ENCODE data around the gene HFM1.
"Not testable (repeated sequence)": the region's sequence is repeated elsewhere in the genome, so short reads cannot be mapped to it uniquely, and the experiment has no call there.

The HFM1 gene

GRCh38 chr1:91404151-91405012 lies at the start of gene HFM1:
Gene HFM1, minus strand, starts transcription at chr1:91404837. Its CDS starts 3,755 bp downstream, at chr1:91401082.
- peak; percentile 88 for DNase-seq (ENCODE audit: low spot score)

GRCh38 chr1:91454136-91454535 lies 49.5 kb upstream of the HFM1 start:
- DNase-seq (ENCODE audit: low spot score), result no peak

GRCh38 chr1:91450260-91450659 lies 45.6 kb upstream of the HFM1 start:
- DNase-seq (ENCODE audit: low spot score), result no peak

GRCh38 chr1:91447782-91448181 lies 43.1 kb upstream of the HFM1 start:
- not testable (repeated sequence) for DNase-seq (ENCODE audit: low spot score)

GRCh38 chr1:91441980-91442379 lies 37.3 kb upstream of the HFM1 start:
- not testable (repeated sequence) for DNase-seq (ENCODE audit: low spot score)

GRCh38 chr1:91440847-91441246 lies 36.2 kb upstream of the HFM1 start:
- DNase-seq (ENCODE audit: low spot score), result no peak

GRCh38 chr1:91439016-91439415 lies 34.4 kb upstream of the HFM1 start:
- no peak for DNase-seq (ENCODE audit: low spot score)

GRCh38 chr1:91428182-91428798 lies 23.7 kb upstream of the HFM1 start:
- DNase-seq (ENCODE audit: low spot score), result no peak

- DNase-seq (ENCODE audit: low spot score), result no peak
These were observed 23.1 kb upstream of the HFM1 start for GRCh38 chr1:91427741-91428140.

GRCh38 chr1:91422523-91422922 lies 17.9 kb upstream of the HFM1 start:
- not testable (repeated sequence) for DNase-seq (ENCODE audit: low spot score)

- DNase-seq (ENCODE audit: low spot score), result no peak
These were observed 7.7 kb upstream of the HFM1 start for GRCh38 chr1:91412371-91412770.

GRCh38 chr1:91406773-91407389 lies 2.2 kb upstream of the HFM1 start:
- peak; percentile 39 for DNase-seq (ENCODE audit: low spot score)

- DNase-seq (ENCODE audit: low spot score), result peak; percentile 20
These were observed 2.6 kb downstream of the HFM1 start for GRCh38 chr1:91402023-91402422.

- DNase-seq (ENCODE audit: low spot score), result no peak
These were observed 4.4 kb downstream of the HFM1 start for GRCh38 chr1:91400133-91400725.

- DNase-seq (ENCODE audit: low spot score), result no peak
These were observed 6.3 kb downstream of the HFM1 start for GRCh38 chr1:91398291-91398690.

- DNase-seq (ENCODE audit: low spot score), result no peak
These were observed 7.0 kb downstream of the HFM1 start for GRCh38 chr1:91397605-91398004.

- DNase-seq (ENCODE audit: low spot score), result no peak
These were observed 11.6 kb downstream of the HFM1 start for GRCh38 chr1:91393042-91393441.

GRCh38 chr1:91386109-91386508 lies 18.5 kb downstream of the HFM1 start:
- no peak for DNase-seq (ENCODE audit: low spot score)

- no peak for DNase-seq (ENCODE audit: low spot score)
These were observed 21.2 kb downstream of the HFM1 start for GRCh38 chr1:91383456-91383855.

- DNase-seq (ENCODE audit: low spot score), result no peak
These were observed 22.8 kb downstream of the HFM1 start for GRCh38 chr1:91381844-91382243.

GRCh38 chr1:91374086-91374485 lies 30.6 kb downstream of the HFM1 start:
- peak; percentile 10 for DNase-seq (ENCODE audit: low spot score)

GRCh38 chr1:91372230-91372629 lies 32.4 kb downstream of the HFM1 start:
- not testable (repeated sequence) for DNase-seq (ENCODE audit: low spot score)

GRCh38 chr1:91349524-91349923 lies 55.1 kb downstream of the HFM1 start:
- no peak for DNase-seq (ENCODE audit: low spot score)

Measured in D341Med (cell line).